ENCODE data around the gene COL4A6.

COL4A6 gene

GRCh38 chrX:108297290-108297689 lies 140.9 kb downstream of the COL4A6 start:
- no peaks in the 10 kb centered on the region for H3K79me2 ChIP-seq (ENCODE audit: insufficient read depth, low read length)
- H3K9ac ChIP-seq (ENCODE audit: low read length) = no peak overlapping the region
- H3F3A ChIP-seq (ENCODE audit: insufficient read depth) = no peaks in the 10 kb centered on the region
- H2AFZ ChIP-seq (ENCODE audit: low read depth, low read length, severe bottlenecking) = no peak overlapping the region
- TF ChIP-seq, protein P1, sequence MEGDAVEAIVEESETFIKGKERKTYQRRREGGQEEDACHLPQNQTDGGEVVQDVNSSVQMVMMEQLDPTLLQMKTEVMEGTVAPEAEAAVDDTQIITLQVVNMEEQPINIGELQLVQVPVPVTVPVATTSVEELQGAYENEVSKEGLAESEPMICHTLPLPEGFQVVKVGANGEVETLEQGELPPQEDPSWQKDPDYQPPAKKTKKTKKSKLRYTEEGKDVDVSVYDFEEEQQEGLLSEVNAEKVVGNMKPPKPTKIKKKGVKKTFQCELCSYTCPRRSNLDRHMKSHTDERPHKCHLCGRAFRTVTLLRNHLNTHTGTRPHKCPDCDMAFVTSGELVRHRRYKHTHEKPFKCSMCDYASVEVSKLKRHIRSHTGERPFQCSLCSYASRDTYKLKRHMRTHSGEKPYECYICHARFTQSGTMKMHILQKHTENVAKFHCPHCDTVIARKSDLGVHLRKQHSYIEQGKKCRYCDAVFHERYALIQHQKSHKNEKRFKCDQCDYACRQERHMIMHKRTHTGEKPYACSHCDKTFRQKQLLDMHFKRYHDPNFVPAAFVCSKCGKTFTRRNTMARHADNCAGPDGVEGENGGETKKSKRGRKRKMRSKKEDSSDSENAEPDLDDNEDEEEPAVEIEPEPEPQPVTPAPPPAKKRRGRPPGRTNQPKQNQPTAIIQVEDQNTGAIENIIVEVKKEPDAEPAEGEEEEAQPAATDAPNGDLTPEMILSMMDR (IDR thresholded peaks at IDR 0.05; ENCODE audit: insufficient read depth, low read length, poor library complexity, severe bottlenecking) = no peak
- TF ChIP-seq EZH2phosphoT487 (conservative IDR thresholded peaks at IDR 0.05; ENCODE audit: low read length) = no peak
- no peaks in the 10 kb centered on the region for H3K9me2 ChIP-seq (replicated peaks; ENCODE audit: insufficient read depth, low read length)
- no peaks in the 10 kb centered on the region for H4K20me1 ChIP-seq (ENCODE audit: low read depth, low read length)
- no peak overlapping the region for H3K4me3 ChIP-seq (ENCODE audit: insufficient read depth, low read length, poor library complexity, severe bottlenecking)
- no peaks in the 10 kb centered on the region for H3K27me3 ChIP-seq (ENCODE audit: low read length)
- no peaks in the 10 kb centered on the region for H3K9me3 ChIP-seq (ENCODE audit: insufficient read depth, low read length)
- no peaks in the 10 kb centered on the region for H3K36me3 ChIP-seq (ENCODE audit: low read length)
- no peak overlapping the region for H3K4me2 ChIP-seq (ENCODE audit: low read depth, low read length, poor library complexity, severe bottlenecking)
- no peak overlapping the region for H3K27ac ChIP-seq (ENCODE audit: low read depth, low read length)

DNA sequence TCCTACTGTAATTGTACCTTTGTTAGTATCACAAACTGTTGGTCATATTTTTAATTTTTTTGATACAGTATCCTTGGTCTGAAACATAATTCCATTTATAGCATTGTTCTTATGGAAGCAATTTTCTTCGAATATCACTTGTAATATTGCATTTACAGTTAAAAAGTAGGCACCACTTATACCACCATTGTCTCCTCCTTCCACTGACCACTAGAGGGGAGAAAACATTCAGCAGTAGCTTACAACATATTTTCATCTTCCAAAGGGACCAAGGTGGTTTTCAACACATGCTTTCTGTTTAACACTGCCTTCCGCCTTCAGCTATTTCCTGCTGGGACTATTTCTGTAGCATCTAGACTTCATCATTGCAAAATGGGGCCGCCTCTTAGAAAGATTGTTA lies 146.2 kb downstream of the COL4A6 start:
- no peaks in the 10 kb centered on the region for H3K9me3 ChIP-seq (ENCODE audit: insufficient read depth, low read length)
- no peak overlapping the region for H3K27ac ChIP-seq (ENCODE audit: low read depth, low read length)
- no peaks in the 10 kb centered on the region for H3F3A ChIP-seq (ENCODE audit: insufficient read depth)
- no peaks in the 10 kb centered on the region for H3K9me2 ChIP-seq (replicated peaks; ENCODE audit: insufficient read depth, low read length)
- no peaks in the 10 kb centered on the region for H3K79me2 ChIP-seq (ENCODE audit: insufficient read depth, low read length)
- H3K4me2 ChIP-seq (ENCODE audit: low read depth, low read length, poor library complexity, severe bottlenecking) = no peak overlapping the region
- H3K27me3 ChIP-seq (ENCODE audit: low read length) = no peaks in the 10 kb centered on the region
- no peaks in the 10 kb centered on the region for H4K20me1 ChIP-seq (ENCODE audit: low read depth, low read length)
- no peak overlapping the region for H2AFZ ChIP-seq (ENCODE audit: low read depth, low read length, severe bottlenecking)
- H3K36me3 ChIP-seq (ENCODE audit: low read length) = no peaks in the 10 kb centered on the region
- TF ChIP-seq EZH2phosphoT487 (conservative IDR thresholded peaks at IDR 0.05; ENCODE audit: low read length) = no peak
- TF ChIP-seq, protein P1 (IDR thresholded peaks at IDR 0.05; ENCODE audit: insufficient read depth, low read length, poor library complexity, severe bottlenecking) = no peak
- H3K9ac ChIP-seq (ENCODE audit: low read length) = no peak overlapping the region
- no peak overlapping the region for H3K4me3 ChIP-seq (ENCODE audit: insufficient read depth, low read length, poor library complexity, severe bottlenecking)

DNA sequence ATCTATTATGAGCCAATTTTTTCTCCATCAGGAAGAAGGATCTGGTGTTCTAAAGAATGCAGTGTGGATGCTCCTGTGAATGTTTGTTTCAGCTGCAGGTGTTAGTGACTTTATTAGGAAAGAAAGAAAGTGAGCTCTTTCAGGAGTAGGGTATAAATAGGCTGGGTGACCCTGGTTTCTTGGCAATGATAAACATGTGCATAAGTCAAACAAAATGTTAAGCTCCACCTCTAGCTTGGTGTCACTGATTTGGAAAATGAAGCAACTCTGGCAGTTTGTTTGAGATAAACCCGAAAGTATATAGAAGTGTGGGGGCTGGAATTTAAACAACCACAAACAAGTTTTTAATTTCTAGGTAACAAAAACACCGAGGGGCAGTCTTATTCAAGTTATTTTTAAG lies 152.3 kb downstream of the COL4A6 start:
- H3K4me3 ChIP-seq (ENCODE audit: insufficient read depth, low read length, poor library complexity, severe bottlenecking) = no peak overlapping the region
- H3K9me2 ChIP-seq (replicated peaks; ENCODE audit: insufficient read depth, low read length) = no peaks in the 10 kb centered on the region
- no peaks in the 10 kb centered on the region for H3F3A ChIP-seq (ENCODE audit: insufficient read depth)
- no peak overlapping the region for H3K9ac ChIP-seq (ENCODE audit: low read length)
- no peaks in the 10 kb centered on the region for H3K79me2 ChIP-seq (ENCODE audit: insufficient read depth, low read length)
- no peak for TF ChIP-seq EZH2phosphoT487 (conservative IDR thresholded peaks at IDR 0.05; ENCODE audit: low read length)
- TF ChIP-seq, protein P1 (IDR thresholded peaks at IDR 0.05; ENCODE audit: insufficient read depth, low read length, poor library complexity, severe bottlenecking) = no peak
- H4K20me1 ChIP-seq (ENCODE audit: low read depth, low read length) = no peaks in the 10 kb centered on the region
- no peaks in the 10 kb centered on the region for H3K27me3 ChIP-seq (ENCODE audit: low read length)
- no peak overlapping the region for H3K27ac ChIP-seq (ENCODE audit: low read depth, low read length)
- H3K36me3 ChIP-seq (ENCODE audit: low read length) = no peaks in the 10 kb centered on the region
- H3K9me3 ChIP-seq (ENCODE audit: insufficient read depth, low read length) = no peaks in the 10 kb centered on the region
- H2AFZ ChIP-seq (ENCODE audit: low read depth, low read length, severe bottlenecking) = no peak overlapping the region
- no peak overlapping the region for H3K4me2 ChIP-seq (ENCODE audit: low read depth, low read length, poor library complexity, severe bottlenecking)
